Testis (tissue), 3 donors: ENCODE data around the gene TNFSF8. TPM values are rescaled to one million over a fixed set of nuclear protein-coding genes. Genes with fewer than 3 reads are reported as not detected.

Source experiments
- DNase-seq: peaks from one replicate; pipeline ENCODE4 v3.0.0-alpha.2; 2019
- H3K27ac ChIP-seq, 2 donors: fragments of 200-600 bp; sonication (generic); one replicate each; pipeline ENCODE4 v1.5.1; 2019
- H3K27me3 ChIP-seq: fragments of 200-600 bp; sonication (generic); one replicate; pipeline ENCODE4 v1.5.1; 2019
- H3K36me3 ChIP-seq: fragments of 200-600 bp; sonication (generic); one replicate; pipeline ENCODE4 v1.5.1; 2017; ENCODE audit warnings: low read depth; ENCODE audit errors: missing control alignments
- H3K4me1 ChIP-seq: fragments of 200-600 bp; sonication (generic); one replicate; pipeline ENCODE4 v1.5.1; 2019
- H3K4me3 ChIP-seq, 2 donors: fragments of 200-600 bp; sonication (generic); one replicate each; pipeline ENCODE4 v1.5.1; 2017 to 2019
- H3K9me3 ChIP-seq: fragments of 200-600 bp; sonication (generic); one replicate; pipeline ENCODE4 v1.5.1; 2017
- CTCF ChIP-seq, 3 experiments: fragments of 450-650 bp in 2 of 3; fragments of 200-600 bp in 1 of 3; sonication (generic) in 1 of 3; IDR thresholded peaks; one replicate each; pipeline ENCODE4 v1.5.1; 2016 to 2019; ENCODE audit warnings: antibody characterized with exemption in 3 of 3, mild to moderate bottlenecking in 2 of 3, moderate library complexity in 1 of 3
- POLR2A ChIP-seq: fragments of 450-650 bp; IDR thresholded peaks from one replicate; pipeline ENCODE4 v1.6.1; 2017; ENCODE audit warnings: antibody characterized with exemption, mild to moderate bottlenecking, moderate library complexity
- WGBS, 2 donors: methylation state at CpG; one replicate each; pipeline ENCODE4 v1.1.5; 2018; 5-methylcytosine and 5-hydroxymethylcytosine counted together
- intact Hi-C: fragments of 100-400 bp; cut with DNase I; formaldehyde crosslinking; loops from one replicate; pipeline ENCODE4 v1.15.1; 2023; ENCODE audit warnings: low total_unique reads
- polyA plus RNA-seq: library from polyadenylated mRNA; stranded (reverse); fragments of 350-450 nt; fragmentation: Illumina TruSeq; extraction: RNeasy Lipid Tissue Mini Kit (QIAGEN cat#74804); gene quantifications from one replicate; pipeline ENCODE4 v1.2.3, GENCODE V29; 2014; ENCODE audit warnings: low read depth, low replicate concordance; ENCODE audit not compliant: insufficient read depth
- total RNA-seq, 2 donors: library from RNA; depleted of rRNA; stranded (reverse); fragments of >200 nt; gene quantifications; one replicate each; pipeline ENCODE4 v1.2.3, GENCODE V29; 2016

The TNFSF8 gene
- total and polyA plus RNA-seq, 3 donors from 2014 or later = 0.63 to 1.3 (median 1.1) TPM

DNA sequence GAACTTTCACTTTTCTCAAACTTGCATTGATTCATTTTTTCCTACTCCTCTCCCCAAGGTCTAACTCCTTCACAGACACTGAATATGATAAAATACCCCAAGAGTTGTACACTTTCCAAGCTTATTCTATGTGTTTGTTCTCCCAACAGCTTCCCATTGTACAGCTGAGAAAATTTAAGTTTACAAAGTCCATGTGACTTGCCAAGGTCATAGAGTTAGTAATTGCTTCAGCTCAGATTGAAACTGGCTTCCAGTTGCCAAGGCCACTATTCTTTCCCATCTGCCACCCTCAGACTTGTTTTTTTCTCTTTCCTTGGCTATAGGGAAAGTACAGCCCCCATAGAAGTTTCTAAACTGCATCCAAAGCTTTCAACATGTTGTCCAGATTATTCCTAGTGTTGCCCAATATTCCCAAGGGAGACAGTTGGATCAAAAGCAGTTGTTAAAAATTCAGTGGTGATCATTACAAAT is 34.8 kb downstream of the TNFSF8 start:
- Histone ChIP-seq H3K27me3 (no peaks in the 10 kb centered on the region), H3K36me3 (no peaks in the 10 kb centered on the region), H3K4me1 (no peaks in the 10 kb centered on the region), H3K27ac (no peak overlapping the region), H3K9me3 (no peaks in the 10 kb centered on the region), H3K4me3 (no peak overlapping the region)
- TF ChIP-seq POLR2A (no peak), CTCF (IDR thresholded peaks at IDR 0.05) (no peak)
- intact Hi-C loops = no loop called here
- DNase-seq = no peak

DNA sequence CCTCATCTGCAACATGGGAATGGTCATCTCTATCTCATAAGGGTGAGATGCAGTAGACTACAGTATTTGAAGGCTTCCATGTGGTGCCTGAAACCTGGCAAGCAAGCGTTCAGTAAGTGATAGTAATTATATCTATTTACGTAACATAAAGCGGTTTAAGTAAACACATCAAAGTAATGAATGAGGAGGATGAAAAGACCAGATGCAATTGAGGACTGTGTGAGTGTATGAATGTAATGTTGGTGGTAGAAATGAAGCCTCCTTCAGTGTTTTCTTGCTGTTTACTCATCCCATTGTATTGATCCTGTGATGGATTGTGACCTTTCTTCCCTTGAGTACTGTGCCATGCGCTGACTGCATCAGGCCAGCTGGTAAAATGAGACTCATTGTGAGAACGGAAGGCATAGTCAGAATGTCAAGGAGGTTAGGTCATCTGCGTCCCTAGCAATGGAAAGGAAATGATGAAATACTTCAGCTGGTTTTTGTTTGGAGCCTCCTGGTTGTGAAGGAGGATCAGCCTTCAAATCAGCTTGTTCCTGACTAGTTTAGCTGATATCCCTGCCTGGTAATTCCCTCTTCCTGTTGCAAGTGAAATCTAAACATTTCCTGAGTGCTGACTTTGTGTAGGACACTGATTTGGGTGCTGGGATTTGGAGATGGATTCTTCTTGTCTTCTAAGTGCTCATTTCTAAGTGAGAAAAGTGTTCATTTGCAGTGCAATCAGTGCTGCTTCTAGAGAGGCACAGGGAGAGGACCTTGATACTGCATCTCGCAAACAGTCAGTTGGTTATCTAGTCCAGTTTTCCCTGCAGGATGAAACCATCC is 35.6 kb downstream of the TNFSF8 start:
- 59 to 63% methylated on average over 7 of the region's 7 CpGs for WGBS, 2 donors

DNA sequence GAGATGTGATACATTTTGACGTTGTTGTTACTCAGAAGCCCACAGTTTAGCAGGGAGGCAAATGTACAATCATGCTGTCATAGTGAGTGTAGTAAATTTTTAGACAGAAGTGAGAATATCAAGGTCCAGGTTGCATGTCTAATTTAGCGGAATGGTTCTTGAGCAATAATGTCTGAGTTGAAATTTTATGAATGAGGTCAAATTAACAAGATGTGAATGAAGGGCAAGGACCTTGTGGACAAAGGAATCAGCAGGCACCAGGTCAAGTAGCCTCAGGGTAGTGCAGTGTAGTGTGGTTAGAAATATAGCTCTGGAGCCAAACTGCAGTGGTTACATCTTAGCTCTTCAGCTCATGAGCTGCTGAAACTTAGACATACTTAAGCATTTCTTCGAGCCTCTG is 36.2 kb downstream of the TNFSF8 start:
- H3K27me3 ChIP-seq = no peaks in the 10 kb centered on the region
- intact Hi-C loops = no loop called here
- no peak for TF ChIP-seq CTCF (IDR thresholded peaks at IDR 0.05)
- no peak for TF ChIP-seq POLR2A
- no peaks in the 10 kb centered on the region for H3K9me3 ChIP-seq
- H3K27ac ChIP-seq = no peak overlapping the region
- no peak overlapping the region for H3K4me3 ChIP-seq
- 75 to 78% methylated on average over 3 of the region's 3 CpGs for WGBS, 2 donors
- DNase-seq = no peak
- no peaks in the 10 kb centered on the region for H3K36me3 ChIP-seq
- H3K4me1 ChIP-seq = no peaks in the 10 kb centered on the region

More for the DNA sequence above, 35.6 kb downstream of the TNFSF8 start:
- DNase-seq = no peak
- Histone ChIP-seq H3K4me3 (no peak overlapping the region), H3K36me3 (no peaks in the 10 kb centered on the region), H3K27me3 (no peaks in the 10 kb centered on the region), H3K4me1 (no peaks in the 10 kb centered on the region), H3K9me3 (no peaks in the 10 kb centered on the region), H3K27ac (no peak overlapping the region)
- TF ChIP-seq POLR2A (no peak), CTCF (IDR thresholded peaks at IDR 0.05) (no peak)
- intact Hi-C loops = no loop called here

DNA sequence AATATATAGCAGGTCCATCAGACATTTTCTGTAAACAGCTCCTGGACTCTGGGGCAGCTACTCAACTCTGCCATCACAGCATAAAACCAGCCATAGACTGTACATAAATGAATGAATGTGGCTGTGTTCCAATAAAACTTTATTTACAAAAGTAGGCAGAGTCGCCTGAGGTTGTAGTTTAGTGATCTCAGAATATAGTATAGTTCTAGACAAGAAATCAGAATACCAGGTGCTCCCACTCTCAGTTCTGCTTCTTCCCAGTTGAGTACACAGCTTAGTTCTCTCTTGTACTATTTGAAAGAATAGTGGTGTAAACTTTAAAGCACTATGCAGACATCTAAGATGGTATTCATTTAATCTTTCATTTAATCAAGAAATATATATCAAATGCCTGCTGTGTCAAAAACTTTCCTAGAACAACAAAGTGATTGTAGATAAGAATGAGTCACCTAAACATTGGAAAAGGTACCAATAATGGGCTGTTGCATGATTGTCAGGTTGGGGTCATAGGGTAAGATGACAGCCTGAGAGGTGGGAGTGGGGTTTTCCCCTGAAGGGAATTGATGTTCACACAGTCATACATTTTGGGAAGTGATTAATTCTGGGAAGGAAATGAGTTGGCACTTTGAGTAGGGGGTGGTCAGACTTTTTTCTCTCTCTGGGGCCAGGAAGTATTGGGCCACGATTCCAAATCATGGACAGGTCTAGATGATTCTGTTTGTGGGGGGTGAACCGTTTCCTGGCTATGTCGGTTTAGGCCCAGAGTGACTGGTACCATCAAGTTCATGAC is 37.0 kb downstream of the TNFSF8 start:
- TF ChIP-seq POLR2A = no peak
- no peak for TF ChIP-seq CTCF (IDR thresholded peaks at IDR 0.05)
- Histone ChIP-seq H3K9me3 (no peaks in the 10 kb centered on the region), H3K27me3 (no peaks in the 10 kb centered on the region), H3K4me3 (no peak overlapping the region), H3K36me3 (no peaks in the 10 kb centered on the region), H3K27ac (no peak overlapping the region), H3K4me1 (no peaks in the 10 kb centered on the region)
- WGBS, 2 donors = 85 to 94% methylated on average over 4 of the region's 4 CpGs
- intact Hi-C loops = no loop called here
- no peak for DNase-seq
